ENCODE measurements around the gene RFC5. TPM values are rescaled to one million over a fixed set of nuclear protein-coding genes. Genes with fewer than 3 reads are reported as not detected.

RFC5 gene
- total RNA-seq, 4 donors from 2014 or later: 7.3 to 13.5 (median 9.0) TPM

DNA sequence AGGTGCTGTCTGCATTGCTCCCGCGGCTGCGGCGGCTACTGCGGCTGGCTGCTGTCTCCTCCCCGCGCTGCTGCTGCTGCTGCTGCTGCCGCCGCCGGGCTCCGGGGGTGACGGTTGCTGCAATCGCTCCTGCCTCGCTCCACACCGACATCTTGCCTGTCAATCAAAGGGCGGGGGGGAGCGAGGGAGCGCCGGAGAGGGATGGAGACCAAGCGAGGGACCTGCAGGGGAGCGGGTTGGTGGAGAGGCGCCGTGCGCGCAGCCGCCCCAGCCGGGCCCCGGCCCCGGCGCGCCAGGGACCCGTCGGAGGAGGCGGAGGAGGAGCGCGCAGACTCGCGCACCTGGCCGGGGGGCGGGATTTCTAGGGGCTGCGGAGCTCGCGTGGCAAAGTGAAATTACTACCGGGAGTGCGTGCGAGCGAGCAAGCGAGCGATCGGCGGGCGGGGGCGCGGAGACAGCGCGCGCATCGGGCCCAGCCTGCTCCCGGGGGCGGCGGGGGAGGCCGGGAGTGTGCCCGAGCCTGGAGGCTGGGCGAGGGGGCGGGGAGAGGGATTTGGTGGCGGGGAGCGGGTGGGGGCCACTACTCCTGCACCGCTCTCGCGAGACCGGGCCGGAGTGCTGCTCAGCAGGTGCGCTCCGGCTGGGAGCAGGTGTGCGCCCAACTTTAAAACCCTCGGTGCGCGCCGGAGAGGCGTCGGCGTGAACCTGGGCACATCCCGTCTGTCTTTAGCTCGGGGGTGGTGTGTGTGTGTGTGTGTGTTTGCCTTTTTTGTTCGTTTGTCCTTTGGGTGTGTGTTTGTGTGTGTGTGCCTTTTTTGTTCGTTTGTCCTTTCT is 47.5 kb upstream of the RFC5 start, which contains the start of gene KSR2:
KSR2 (minus strand) TSS at position 165 of the 834 bp plus-strand sequence. CDS start 735 bp downstream, outside the sequence.
- 0 to 2% methylated on average over 1 to 11 of the region's 86 CpGs for WGBS, 2 donors (ENCODE audit: low coverage in 1 of 2)
- no peak for ATAC-seq
- TF ChIP-seq CTCF (IDR thresholded peaks at IDR 0.05) (no peak), EP300 (IDR thresholded peaks at IDR 0.05) (no peak), POLR2A (IDR thresholded peaks at IDR 0.05) (no peak), POLR2AphosphoS5 (IDR thresholded peaks at IDR 0.05) (no peak)
- H3K27ac ChIP-seq: no peak within 1 kb of the TSS
- H3K4me1 ChIP-seq: peaks cover 0 to 10% (median 0%) of the 10 kb centered on the region in 3 donors
- H3K9me3 ChIP-seq: peaks cover 0 to 31% (median 0%) of the 10 kb centered on the region in 3 donors
- peaks cover 76% of the 10 kb centered on the region for H3K27me3 ChIP-seq
- no peaks in the 10 kb centered on the region for H3K36me3 ChIP-seq
- H3K4me3 ChIP-seq: peak within 1 kb of the TSS in 1 of 2 donors; percentile 38

- WGBS, 2 donors (ENCODE audit: low coverage in 1 of 2): 82 to 94% methylated on average over 4 of the region's 4 CpGs
- TF ChIP-seq POLR2AphosphoS5 (IDR thresholded peaks at IDR 0.05) (no peak), CTCF (IDR thresholded peaks at IDR 0.05) (no peak), POLR2A (IDR thresholded peaks at IDR 0.05) (no peak), EP300 (IDR thresholded peaks at IDR 0.05) (no peak)
- no peak for ATAC-seq
- Histone ChIP-seq H3K4me1 (peaks cover 0 to 10% (median 0%) of the 10 kb centered on the region in 3 donors), H3K27ac (no peak overlapping the region), H3K4me3 (no peak overlapping the region), H3K27me3 (peaks cover 83% of the 10 kb centered on the region), H3K9me3 (peaks cover 0 to 31% (median 0%) of the 10 kb centered on the region in 3 donors), H3K36me3 (no peaks in the 10 kb centered on the region)
Observed at GRCh38 chr12:117970334-117970733, 46.2 kb upstream of the RFC5 start.

GRCh38 chr12:117972301-117972700 is 44.2 kb upstream of the RFC5 start:
- H3K27me3 ChIP-seq: peaks cover 75% of the 10 kb centered on the region
- peaks cover 0 to 31% (median 0%) of the 10 kb centered on the region in 3 donors for H3K9me3 ChIP-seq
- H3K4me3 ChIP-seq: no peak overlapping the region
- TF ChIP-seq POLR2A (IDR thresholded peaks at IDR 0.05) (no peak), POLR2AphosphoS5 (IDR thresholded peaks at IDR 0.05) (no peak), CTCF (IDR thresholded peaks at IDR 0.05) (no peak), EP300 (IDR thresholded peaks at IDR 0.05) (no peak)
- H3K36me3 ChIP-seq: no peaks in the 10 kb centered on the region
- H3K4me1 ChIP-seq: peaks cover 0 to 10% (median 0%) of the 10 kb centered on the region in 3 donors
- ATAC-seq: no peak
- no peak overlapping the region for H3K27ac ChIP-seq
- WGBS, 2 donors (ENCODE audit: low coverage in 1 of 2): 43% methylated on average over 2 of the region's 2 CpGs; no CpG with 5 or more reads in 1 of the 2 donors

GRCh38 chr12:117975006-117975405 is 41.5 kb upstream of the RFC5 start:
- H3K27me3 ChIP-seq: peaks cover 47% of the 10 kb centered on the region
- TF ChIP-seq POLR2AphosphoS5 (IDR thresholded peaks at IDR 0.05): no peak
- no peak for TF ChIP-seq POLR2A (IDR thresholded peaks at IDR 0.05)
- TF ChIP-seq CTCF (IDR thresholded peaks at IDR 0.05): no peak
- TF ChIP-seq EP300 (IDR thresholded peaks at IDR 0.05): no peak
- H3K27ac ChIP-seq: no peak overlapping the region
- H3K36me3 ChIP-seq: no peaks in the 10 kb centered on the region
- H3K4me1 ChIP-seq: no peaks in the 10 kb centered on the region
- WGBS, 2 donors (ENCODE audit: low coverage in 1 of 2): 86% methylated on average over 3 of the region's 3 CpGs; no CpG with 5 or more reads in 1 of the 2 donors
- no peak overlapping the region for H3K4me3 ChIP-seq
- ATAC-seq: no peak
- peaks cover 0 to 31% (median 0%) of the 10 kb centered on the region in 3 donors for H3K9me3 ChIP-seq

Measured in gastroesophageal sphincter (tissue), 4 donors.